ENCODE data around the gene ZSCAN1. TPM values are rescaled to one million over a fixed set of nuclear protein-coding genes. Genes with fewer than 3 reads are reported as not detected.

Gene ZSCAN1
- total RNA-seq, 4 donors from 2014 or later, result not detected

- intact Hi-C loops (cut with DNase I), result loop anchor here (1.0 kb wide), 1 partner anchor 133 kb away; no protein-coding TSS in a partner anchor
- Histone ChIP-seq H3K9me3 (no peaks in the 10 kb centered on the region), H3K4me1 (peaks cover 0 to 4% (median 2%) of the 10 kb centered on the region in 4 donors), H3K27ac (replicated peaks in 1 of 4) (no peak overlapping the region), H3K36me3 (no peaks in the 10 kb centered on the region), H3K4me3 (no peak overlapping the region), H3K27me3 (peaks cover 0 to 16% (median 0%) of the 10 kb centered on the region in 4 donors)
- TF ChIP-seq CTCF (IDR thresholded peaks at IDR 0.05) (no peak), EP300 (IDR thresholded peaks at IDR 0.05) (no peak), POLR2A (IDR thresholded peaks at IDR 0.05; ENCODE audit: low read depth) (no peak), POLR2AphosphoS5 (IDR thresholded peaks at IDR 0.05) (no peak)
- WGBS, result 79% methylated on average over 4 of the region's 4 CpGs
- DNase-seq (ENCODE audit: extremely low spot score), result no peak
Observed at GRCh38 chr19:58022283-58022660, 11.6 kb upstream of the ZSCAN1 start.

GRCh38 chr19:58024661-58025060, 9.2 kb upstream of the ZSCAN1 start:
- Histone ChIP-seq H3K4me1 (peaks cover 0 to 4% (median 2%) of the 10 kb centered on the region in 4 donors), H3K27ac (replicated peaks in 1 of 4) (no peak overlapping the region), H3K9me3 (no peaks in the 10 kb centered on the region), H3K4me3 (no peak overlapping the region), H3K27me3 (peaks cover 0 to under 1% (median 0%) of the 10 kb centered on the region in 4 donors), H3K36me3 (no peaks in the 10 kb centered on the region)
- TF ChIP-seq POLR2A (IDR thresholded peaks at IDR 0.05; ENCODE audit: low read depth), result no peak
- intact Hi-C loops (cut with DNase I), result no loop called here
- WGBS, result 94% methylated on average over 12 of the region's 12 CpGs
- no peak for DNase-seq (ENCODE audit: extremely low spot score)

- intact Hi-C loops (cut with DNase I), result no loop called here
- TF ChIP-seq POLR2A (IDR thresholded peaks at IDR 0.05; ENCODE audit: low read depth) (no peak), POLR2AphosphoS5 (IDR thresholded peaks at IDR 0.05) (no peak), EP300 (IDR thresholded peaks at IDR 0.05) (no peak), CTCF (IDR thresholded peaks at IDR 0.05) (no peak)
Observed at GRCh38 chr19:58034477-58034793, 610 bp downstream of the ZSCAN1 start.

GRCh38 chr19:58035863-58036262, 2.0 kb downstream of the ZSCAN1 start:
- WGBS, result 82% methylated on average over 8 of the region's 8 CpGs
- no peak for DNase-seq (ENCODE audit: extremely low spot score)
- Histone ChIP-seq H3K27ac (replicated peaks in 1 of 4) (no peak overlapping the region), H3K9me3 (peaks cover 0 to 57% (median 24%) of the 10 kb centered on the region in 4 donors), H3K4me1 (peaks cover 3 to 26% (median 17%) of the 10 kb centered on the region in 4 donors), H3K36me3 (no peaks in the 10 kb centered on the region), H3K4me3 (no peak overlapping the region), H3K27me3 (peaks cover 0 to 59% (median 6%) of the 10 kb centered on the region in 4 donors)
- intact Hi-C loops (cut with DNase I), result no loop called here
- no peak for TF ChIP-seq POLR2A (IDR thresholded peaks at IDR 0.05; ENCODE audit: low read depth)
- TF ChIP-seq CTCF (IDR thresholded peaks at IDR 0.05), result no peak
- no peak for TF ChIP-seq EP300 (IDR thresholded peaks at IDR 0.05)
- no peak for TF ChIP-seq POLR2AphosphoS5 (IDR thresholded peaks at IDR 0.05)

More at GRCh38 chr19:58034477-58034793, 610 bp downstream of the ZSCAN1 start:
- WGBS, result 7% methylated on average over 15 of the region's 20 CpGs
- peak overlapping the region in 3 of 4 donors; percentile 41 to 78 (median 66) for H3K27ac ChIP-seq (replicated peaks in 1 of 4)
- peak overlapping the region; percentile 60 to 71 (median 62) for H3K4me3 ChIP-seq
- peaks cover 0 to 52% (median 6%) of the 10 kb centered on the region in 4 donors for H3K27me3 ChIP-seq
- H3K36me3 ChIP-seq, result no peaks in the 10 kb centered on the region
- peaks cover 0 to 45% (median 18%) of the 10 kb centered on the region in 4 donors for H3K9me3 ChIP-seq
- DNase-seq (ENCODE audit: extremely low spot score), result no peak
- H3K4me1 ChIP-seq, result peaks cover 3 to 26% (median 17%) of the 10 kb centered on the region in 4 donors

GRCh38 chr19:58037927-58038687, 4.3 kb downstream of the ZSCAN1 start:
- peaks cover 0 to 72% (median 38%) of the 10 kb centered on the region in 4 donors for H3K9me3 ChIP-seq
- intact Hi-C loops (cut with DNase I), result no loop called here
- WGBS, result 14% methylated on average over 31 of the region's 44 CpGs

More at GRCh38 chr19:58037927-58038687, 4.3 kb downstream of the ZSCAN1 start:
- peak overlapping the region in 1 of 4 donors; percentile 13 for H3K4me3 ChIP-seq
- peaks cover 0 to 69% (median 2%) of the 10 kb centered on the region in 4 donors for H3K27me3 ChIP-seq
- H3K36me3 ChIP-seq, result no peaks in the 10 kb centered on the region
- peaks cover 3 to 25% (median 17%) of the 10 kb centered on the region in 4 donors for H3K4me1 ChIP-seq
- no peak for DNase-seq (ENCODE audit: extremely low spot score)
- no peak overlapping the region for H3K27ac ChIP-seq (replicated peaks in 1 of 4)
- TF ChIP-seq POLR2A (IDR thresholded peaks at IDR 0.05; ENCODE audit: low read depth) (no peak), CTCF (IDR thresholded peaks at IDR 0.05) (no peak), POLR2AphosphoS5 (IDR thresholded peaks at IDR 0.05) (no peak), EP300 (IDR thresholded peaks at IDR 0.05) (no peak)
